Astrocyte of the spinal cord (primary cell): Measurements from ENCODE around the gene NBEAL2.

Source experiments
- DNase-seq: peaks from one replicate; pipeline ENCODE4 v3.0.0; 2011; ENCODE audit warnings: low read depth, low spot score
- H3K4me3 ChIP-seq: 2 replicates; pipeline ENCODE4 v1.5.1; 2011; ENCODE audit warnings: low read depth, mild to moderate bottlenecking, low read length, moderate library complexity
- in situ Hi-C: cut with HindIII; loops from 2 replicates; pipeline ENCODE4 v1.10.0; 2017; ENCODE audit warnings: low sequenced_read_pairs
- TF ChIP-seq, protein P1 (sequence below): IDR thresholded peaks from 2 replicates; pipeline ENCODE4 v1.5.1; 2012; ENCODE audit warnings: low read depth, mild to moderate bottlenecking, low read length, inconsistent platforms

Gene NBEAL2

DNA sequence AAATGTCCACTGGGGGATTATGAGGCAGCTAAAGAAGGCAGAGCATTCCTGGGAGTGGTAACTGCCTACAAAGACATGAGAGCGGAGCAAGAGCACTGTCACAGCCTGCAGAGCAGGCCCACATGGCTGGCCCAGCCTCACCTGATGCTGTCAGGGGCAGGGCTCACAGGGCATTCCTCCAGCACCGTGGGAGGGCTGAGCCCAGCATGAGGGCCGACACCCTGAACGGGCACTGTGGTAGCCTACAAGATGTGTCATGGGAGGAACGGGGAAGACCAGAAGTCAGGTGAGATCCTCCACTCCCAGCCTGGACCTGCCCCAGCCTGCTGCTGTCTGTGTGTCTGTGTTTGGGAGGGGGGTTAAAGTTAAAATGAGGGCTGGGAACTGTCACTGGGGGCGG lies 33.0 kb upstream of the NBEAL2 start:
- in situ Hi-C loops = no loop called here
- no peak overlapping the region for H3K4me3 ChIP-seq
- no peak for DNase-seq
- TF ChIP-seq, protein P1, sequence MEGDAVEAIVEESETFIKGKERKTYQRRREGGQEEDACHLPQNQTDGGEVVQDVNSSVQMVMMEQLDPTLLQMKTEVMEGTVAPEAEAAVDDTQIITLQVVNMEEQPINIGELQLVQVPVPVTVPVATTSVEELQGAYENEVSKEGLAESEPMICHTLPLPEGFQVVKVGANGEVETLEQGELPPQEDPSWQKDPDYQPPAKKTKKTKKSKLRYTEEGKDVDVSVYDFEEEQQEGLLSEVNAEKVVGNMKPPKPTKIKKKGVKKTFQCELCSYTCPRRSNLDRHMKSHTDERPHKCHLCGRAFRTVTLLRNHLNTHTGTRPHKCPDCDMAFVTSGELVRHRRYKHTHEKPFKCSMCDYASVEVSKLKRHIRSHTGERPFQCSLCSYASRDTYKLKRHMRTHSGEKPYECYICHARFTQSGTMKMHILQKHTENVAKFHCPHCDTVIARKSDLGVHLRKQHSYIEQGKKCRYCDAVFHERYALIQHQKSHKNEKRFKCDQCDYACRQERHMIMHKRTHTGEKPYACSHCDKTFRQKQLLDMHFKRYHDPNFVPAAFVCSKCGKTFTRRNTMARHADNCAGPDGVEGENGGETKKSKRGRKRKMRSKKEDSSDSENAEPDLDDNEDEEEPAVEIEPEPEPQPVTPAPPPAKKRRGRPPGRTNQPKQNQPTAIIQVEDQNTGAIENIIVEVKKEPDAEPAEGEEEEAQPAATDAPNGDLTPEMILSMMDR = no peak

DNA sequence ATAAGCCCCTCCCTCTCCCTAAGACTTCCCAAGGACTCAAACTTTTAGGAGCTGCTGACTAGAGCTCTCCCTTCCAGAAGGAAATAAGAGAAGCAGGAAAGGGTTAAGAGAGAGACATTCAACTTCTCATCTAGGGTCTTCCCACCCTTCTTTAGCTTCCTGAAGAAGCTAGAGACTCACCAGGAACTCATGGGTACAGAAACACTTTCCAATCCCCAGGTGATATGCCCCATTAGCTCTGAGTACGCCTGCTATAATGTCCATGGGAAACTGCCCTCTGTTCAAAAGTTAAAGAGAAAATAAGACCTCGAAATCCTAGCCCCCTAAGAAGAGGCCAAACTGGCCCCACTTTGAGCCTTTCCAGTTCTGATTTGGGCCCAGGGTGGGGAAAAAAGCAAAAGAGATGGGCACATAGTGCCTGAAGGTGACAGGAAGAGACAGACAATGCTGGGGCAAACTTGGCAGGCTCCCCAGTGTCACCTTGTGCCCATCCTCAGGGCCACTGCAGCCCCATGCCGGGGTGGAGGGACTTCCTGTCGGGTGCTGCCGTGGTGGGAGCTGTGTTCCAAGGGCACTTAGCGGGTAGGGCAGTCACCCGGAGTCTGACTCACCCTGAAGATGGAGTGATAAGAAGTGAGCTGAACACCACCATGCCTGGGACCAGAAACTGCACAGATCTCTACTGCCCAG lies 32.5 kb upstream of the NBEAL2 start:
- no peak overlapping the region for H3K4me3 ChIP-seq
- DNase-seq = no peak
- TF ChIP-seq, protein P1 = no peak
- in situ Hi-C loops = no loop called here

DNA sequence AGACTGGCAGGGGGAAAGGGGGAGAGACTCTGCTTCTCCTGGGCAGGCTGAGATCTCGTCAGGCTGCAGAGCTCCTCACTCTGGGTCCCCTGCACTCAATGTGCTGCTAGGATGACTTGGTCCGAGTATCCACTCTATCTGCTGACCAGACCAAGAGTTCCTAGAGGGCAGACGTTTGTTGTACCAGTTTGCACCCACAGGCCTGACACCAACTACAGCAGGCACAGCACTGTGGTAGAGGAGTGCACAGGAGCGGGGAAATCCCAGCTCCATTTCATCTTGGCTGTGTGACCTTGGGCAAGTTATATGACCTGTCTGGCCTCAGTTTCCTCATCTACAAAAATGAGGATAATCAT lies 31.9 kb upstream of the NBEAL2 start:
- TF ChIP-seq, protein P1 = no peak
- no peak for DNase-seq
- in situ Hi-C loops = no loop called here
- H3K4me3 ChIP-seq = no peak overlapping the region

DNA sequence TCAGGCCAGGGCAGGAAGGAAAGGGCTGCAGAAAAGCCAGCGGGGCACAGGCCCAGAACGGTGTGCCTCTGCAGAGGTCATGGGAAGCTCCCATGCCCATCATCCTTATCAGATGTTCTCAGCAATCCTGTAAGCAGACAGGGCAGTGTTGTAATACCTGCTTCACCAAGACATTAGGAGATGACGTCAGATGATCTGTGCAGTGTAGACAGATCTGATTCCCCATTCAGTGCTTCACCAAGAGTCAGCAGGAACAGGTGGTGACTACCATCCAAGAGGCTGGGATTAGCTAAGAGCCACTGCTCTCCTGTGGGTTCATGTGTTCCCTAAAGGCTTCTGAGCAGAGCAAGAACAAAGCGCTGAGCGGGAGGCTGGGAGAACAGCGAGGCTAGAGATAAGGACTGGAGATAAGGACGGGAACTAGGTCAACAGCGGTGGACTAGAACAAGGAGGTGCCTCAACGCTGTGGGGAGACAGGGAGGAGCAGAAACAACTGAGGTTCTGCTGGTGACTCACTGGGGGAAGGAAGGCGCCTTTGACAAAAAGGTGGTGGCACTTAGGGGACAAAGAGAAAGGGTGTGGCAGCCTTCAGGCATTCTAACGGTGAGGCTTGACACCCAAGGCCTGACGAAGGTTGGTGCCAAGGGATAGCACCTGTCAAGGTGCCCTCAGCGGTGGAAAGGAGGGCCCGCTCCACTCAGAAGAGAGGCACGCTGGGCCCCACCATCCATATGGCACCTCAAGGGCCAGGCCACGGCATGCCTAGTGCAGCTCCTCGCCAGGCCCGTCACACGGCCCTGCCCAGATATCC lies 31.3 kb upstream of the NBEAL2 start:
- in situ Hi-C loops = no loop called here
- TF ChIP-seq, protein P1 = no peak
- no peak overlapping the region for H3K4me3 ChIP-seq
- no peak for DNase-seq

DNA sequence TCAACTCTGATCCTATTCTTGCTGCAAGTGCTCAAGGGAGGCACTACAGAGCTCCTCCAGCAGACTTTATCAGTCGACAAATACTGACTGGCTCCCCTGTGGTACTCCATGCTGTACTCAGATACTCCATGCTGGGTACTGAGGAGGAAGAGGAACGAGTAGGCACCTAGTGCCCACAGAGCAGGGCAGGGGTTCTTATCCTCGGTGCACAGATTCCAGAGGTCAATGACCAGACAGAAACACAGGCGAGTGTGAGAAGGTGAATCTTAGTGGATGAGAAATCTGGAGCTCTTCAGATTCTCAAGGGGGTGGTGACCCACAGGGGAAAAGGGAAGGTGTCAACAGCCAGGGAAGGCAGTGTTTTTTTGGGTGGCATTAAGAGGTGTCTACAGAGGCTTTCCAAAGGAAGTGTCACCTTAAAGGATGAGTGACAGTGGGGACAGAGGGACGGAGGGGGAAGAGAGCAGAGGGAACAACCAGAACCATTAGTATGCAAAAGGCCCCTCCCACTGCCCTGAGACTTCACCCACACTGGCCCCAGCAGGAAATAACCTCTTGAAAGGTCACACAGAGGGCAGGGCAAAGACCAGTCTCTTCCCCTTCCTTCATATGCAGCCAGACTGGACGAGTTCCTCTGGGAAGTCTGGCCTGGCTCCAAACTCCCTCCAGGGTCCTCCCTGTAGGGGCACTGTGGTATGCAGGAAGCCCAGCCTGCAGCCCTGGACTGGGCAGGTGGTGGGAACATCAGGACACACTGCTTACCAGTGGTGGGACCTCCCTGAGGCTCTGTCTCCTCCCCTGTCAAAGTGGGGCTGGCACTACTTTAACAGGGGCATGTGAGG lies 30.4 kb upstream of the NBEAL2 start:
- no peak for DNase-seq
- TF ChIP-seq, protein P1 = no peak
- in situ Hi-C loops = no loop called here
- no peak overlapping the region for H3K4me3 ChIP-seq

DNA sequence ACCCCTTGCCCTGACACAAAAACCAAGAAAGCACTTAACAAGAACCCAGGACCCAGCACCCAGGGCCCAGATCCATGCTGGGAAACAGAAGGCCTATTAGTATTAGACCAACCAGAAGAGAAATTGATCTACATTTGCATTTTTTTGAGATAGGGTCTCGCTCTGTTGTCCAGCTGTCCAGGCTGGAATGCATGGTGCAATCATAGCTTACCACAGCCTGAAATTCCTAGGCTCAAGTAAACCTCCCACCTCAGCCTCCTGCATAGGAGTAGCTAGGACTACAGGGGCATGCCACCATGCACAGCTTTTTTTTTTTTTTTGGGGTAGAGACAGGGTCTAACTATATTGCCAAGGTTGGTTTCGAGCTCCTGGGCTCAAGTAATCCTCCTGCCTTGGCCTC lies 29.3 kb upstream of the NBEAL2 start:
- no peak overlapping the region for H3K4me3 ChIP-seq
- DNase-seq = no peak
- TF ChIP-seq, protein P1 = no peak
- in situ Hi-C loops = no loop called here
